Urinary bladder (tissue), 4 donors: ENCODE measurements around the gene SERPINE3. TPM values are rescaled to one million over a fixed set of nuclear protein-coding genes. Genes with fewer than 3 reads are reported as not detected.

ENCODE experiments used
- DNase-seq: peaks from one replicate; pipeline ENCODE4 v3.0.0-alpha.2; 2015; ENCODE audit errors: extremely low spot score
- H3K27ac ChIP-seq: one replicate; pipeline ENCODE4 v1.5.1; 2013; ENCODE audit warnings: low read depth, mild to moderate bottlenecking, moderate library complexity
- H3K36me3 ChIP-seq: one replicate; pipeline ENCODE4 v1.6.1; 2013; ENCODE audit warnings: mild to moderate bottlenecking, moderate library complexity; ENCODE audit not compliant: insufficient read depth
- H3K4me1 ChIP-seq: one replicate; pipeline ENCODE4 v1.6.1; 2013; ENCODE audit warnings: mild to moderate bottlenecking, moderate library complexity; ENCODE audit not compliant: insufficient read depth
- H3K4me3 ChIP-seq: one replicate; pipeline ENCODE4 v1.5.1; 2013; ENCODE audit warnings: low read depth, low read length
- WGBS: extraction: QIAGEN DNeasy Blood & Tissue Kit; methylation state at CpG from one replicate; pipeline ENCODE4 v1.1.7; 2013; 5-methylcytosine and 5-hydroxymethylcytosine counted together
- polyA plus RNA-seq: library from polyadenylated mRNA; stranded (reverse); fragments of 200-250 nt; gene quantifications from one replicate; pipeline ENCODE4 v1.2.3, GENCODE V29; 2013
- total RNA-seq: library from RNA; depleted of rRNA; stranded (reverse); fragments of >200 nt; gene quantifications from one replicate; pipeline ENCODE4 v1.2.3, GENCODE V29; 2014
- donor health status: healthy with polysubstance abuse.
- donor health status: healthy.

SERPINE3 gene
- total and polyA plus RNA-seq, 2 donors, result 0.16 TPM; not detected in 1

GRCh38 chr13:51318876-51319275 is 20.6 kb upstream of the SERPINE3 start:
- H3K4me1 ChIP-seq, result no peaks in the 10 kb centered on the region

GRCh38 chr13:51321836-51322235 is 17.7 kb upstream of the SERPINE3 start:
- H3K27ac ChIP-seq, result no peak overlapping the region
- H3K36me3 ChIP-seq, result no peaks in the 10 kb centered on the region
- no peak overlapping the region for H3K4me3 ChIP-seq
- DNase-seq, result no peak
- WGBS, result 86% methylated on average over 2 of the region's 2 CpGs
- H3K4me1 ChIP-seq, result no peaks in the 10 kb centered on the region

More at GRCh38 chr13:51318876-51319275, 20.6 kb upstream of the SERPINE3 start:
- H3K27ac ChIP-seq, result no peak overlapping the region
- WGBS, result 79% methylated on average over 3 of the region's 3 CpGs
- DNase-seq, result no peak
- no peak overlapping the region for H3K4me3 ChIP-seq
- H3K36me3 ChIP-seq, result no peaks in the 10 kb centered on the region

GRCh38 chr13:51322826-51323225 is 16.7 kb upstream of the SERPINE3 start:
- Histone ChIP-seq H3K27ac (no peak overlapping the region), H3K4me1 (no peaks in the 10 kb centered on the region), H3K36me3 (no peaks in the 10 kb centered on the region), H3K4me3 (no peak overlapping the region)
- DNase-seq, result no peak
- 96% methylated on average over 3 of the region's 3 CpGs for WGBS

GRCh38 chr13:51323824-51324511 is 15.5 kb upstream of the SERPINE3 start:
- WGBS, result 90% methylated on average over 5 of the region's 5 CpGs
- Histone ChIP-seq H3K4me1 (no peaks in the 10 kb centered on the region), H3K4me3 (no peak overlapping the region), H3K36me3 (no peaks in the 10 kb centered on the region), H3K27ac (no peak overlapping the region)
- no peak for DNase-seq

DNA sequence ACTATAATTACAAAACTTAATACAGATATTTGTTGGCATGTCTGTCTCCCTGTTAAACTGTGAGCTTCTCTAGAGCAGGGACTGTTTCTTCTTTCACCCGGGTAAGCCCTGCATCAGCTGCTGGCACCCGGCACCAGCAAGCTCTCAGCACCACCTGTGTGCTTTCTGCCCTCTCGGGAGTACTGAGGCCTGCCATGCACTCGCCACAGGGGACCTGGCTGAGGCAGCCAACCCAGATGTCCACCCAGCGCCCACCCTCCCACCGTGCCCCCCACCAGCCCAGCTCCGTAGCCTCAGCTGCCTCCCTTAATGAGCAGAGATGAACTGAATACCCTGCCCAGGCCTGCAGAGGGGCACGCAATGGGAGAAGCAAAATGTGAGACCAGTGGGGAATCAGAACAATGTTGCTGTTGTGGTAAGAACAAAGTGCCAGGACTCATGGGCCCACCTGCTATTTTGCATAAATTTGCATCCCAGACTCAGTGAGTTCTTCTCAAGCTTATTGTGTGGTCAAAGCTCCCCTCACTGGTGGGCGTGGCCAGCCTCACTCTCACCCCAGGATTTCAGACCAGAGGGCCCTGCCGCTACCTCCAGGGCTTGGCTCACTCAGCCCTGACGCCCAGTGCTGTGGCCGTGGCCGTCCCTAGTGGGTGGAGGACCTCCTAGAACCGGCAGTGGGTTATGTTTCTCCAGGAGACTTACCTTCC is 14.6 kb upstream of the SERPINE3 start:
- 80% methylated on average over 14 of the region's 14 CpGs for WGBS
- H3K36me3 ChIP-seq, result no peaks in the 10 kb centered on the region
- no peak overlapping the region for H3K27ac ChIP-seq
- H3K4me1 ChIP-seq, result no peaks in the 10 kb centered on the region
- no peak overlapping the region for H3K4me3 ChIP-seq
- DNase-seq, result no peak

- DNase-seq, result no peak
- H3K4me3 ChIP-seq, result no peak overlapping the region
- H3K36me3 ChIP-seq, result no peaks in the 10 kb centered on the region
- WGBS, result 91% methylated on average over 6 of the region's 6 CpGs
- no peak overlapping the region for H3K27ac ChIP-seq
- H3K4me1 ChIP-seq, result no peaks in the 10 kb centered on the region
These were observed 13.7 kb upstream of the SERPINE3 start for GRCh38 chr13:51325837-51326236.

- Histone ChIP-seq H3K27ac (no peak overlapping the region), H3K4me3 (no peak overlapping the region), H3K4me1 (no peaks in the 10 kb centered on the region), H3K36me3 (no peaks in the 10 kb centered on the region)
- DNase-seq, result no peak
- 76% methylated on average over 2 of the region's 2 CpGs for WGBS
These were observed 12.7 kb upstream of the SERPINE3 start for GRCh38 chr13:51326777-51327176.

DNA sequence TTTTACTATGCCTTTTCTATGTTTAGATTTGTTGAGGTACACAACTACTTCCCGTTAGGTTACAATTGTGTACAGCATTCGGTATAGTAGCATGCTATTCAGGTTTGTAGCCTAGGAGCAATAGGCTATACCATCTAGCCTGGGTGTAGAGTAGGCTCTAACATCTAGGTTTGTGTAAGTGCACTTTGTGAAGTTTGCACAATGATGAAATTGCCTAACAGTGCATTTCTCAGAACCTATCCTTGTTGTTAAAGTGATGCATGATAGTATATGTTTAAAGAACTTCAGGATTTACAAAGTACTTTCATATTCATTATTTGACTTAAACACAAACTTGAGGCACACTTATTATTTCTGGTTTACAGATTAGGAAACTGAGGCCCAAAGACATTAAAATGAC is 11.5 kb upstream of the SERPINE3 start:
- no peak overlapping the region for H3K4me3 ChIP-seq
- H3K36me3 ChIP-seq, result no peaks in the 10 kb centered on the region
- DNase-seq, result no peak
- H3K4me1 ChIP-seq, result no peaks in the 10 kb centered on the region
- WGBS, result 96% methylated on average over 2 of the region's 2 CpGs
- H3K27ac ChIP-seq, result no peak overlapping the region

- H3K4me1 ChIP-seq, result no peaks in the 10 kb centered on the region
- DNase-seq, result no peak
- no peak overlapping the region for H3K4me3 ChIP-seq
- H3K36me3 ChIP-seq, result no peaks in the 10 kb centered on the region
- WGBS, result 51% methylated on average over 6 of the region's 6 CpGs
- H3K27ac ChIP-seq, result no peak overlapping the region
These were observed 11.0 kb upstream of the SERPINE3 start for GRCh38 chr13:51328488-51328887.

GRCh38 chr13:51329606-51330005 is 9.9 kb upstream of the SERPINE3 start:
- no peaks in the 10 kb centered on the region for H3K4me1 ChIP-seq
- WGBS, result 91% methylated on average over 3 of the region's 3 CpGs
- no peaks in the 10 kb centered on the region for H3K36me3 ChIP-seq
- DNase-seq, result no peak
- H3K27ac ChIP-seq, result no peak overlapping the region
- no peak overlapping the region for H3K4me3 ChIP-seq

DNA sequence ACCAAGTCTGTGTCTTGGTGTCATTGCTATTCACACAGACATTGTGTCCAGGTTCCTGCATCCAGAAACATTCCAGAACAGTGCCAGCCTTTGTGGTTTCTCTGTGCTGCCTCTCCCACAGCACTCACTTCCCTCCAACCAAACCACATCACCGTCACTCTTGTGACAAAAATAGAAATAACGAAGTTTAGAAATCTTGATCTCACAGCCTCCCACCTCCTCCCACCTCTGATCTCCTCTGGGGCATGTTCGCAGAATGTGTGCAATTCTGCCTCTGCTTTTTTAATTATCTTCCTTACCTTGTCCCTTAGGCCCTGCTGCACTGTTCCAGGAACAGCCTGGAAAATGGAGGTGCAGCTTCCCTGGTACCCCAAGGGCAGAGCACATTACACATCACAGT is 8.7 kb upstream of the SERPINE3 start:
- no peaks in the 10 kb centered on the region for H3K36me3 ChIP-seq
- H3K27ac ChIP-seq, result no peak overlapping the region
- 62% methylated on average over 3 of the region's 3 CpGs for WGBS
- DNase-seq, result no peak
- no peaks in the 10 kb centered on the region for H3K4me1 ChIP-seq
- no peak overlapping the region for H3K4me3 ChIP-seq

GRCh38 chr13:51331354-51331861 is 8.1 kb upstream of the SERPINE3 start:
- Histone ChIP-seq H3K36me3 (no peaks in the 10 kb centered on the region), H3K4me3 (no peak overlapping the region), H3K4me1 (no peaks in the 10 kb centered on the region), H3K27ac (no peak overlapping the region)
- WGBS, result 75% methylated on average over 6 of the region's 6 CpGs
- DNase-seq, result no peak

GRCh38 chr13:51332566-51333361 is 6.7 kb upstream of the SERPINE3 start:
- no peaks in the 10 kb centered on the region for H3K4me1 ChIP-seq
- H3K36me3 ChIP-seq, result no peaks in the 10 kb centered on the region
- DNase-seq, result no peak
- WGBS, result 88% methylated on average over 2 of the region's 2 CpGs
- H3K4me3 ChIP-seq, result no peak overlapping the region
- H3K27ac ChIP-seq, result no peak overlapping the region

DNA sequence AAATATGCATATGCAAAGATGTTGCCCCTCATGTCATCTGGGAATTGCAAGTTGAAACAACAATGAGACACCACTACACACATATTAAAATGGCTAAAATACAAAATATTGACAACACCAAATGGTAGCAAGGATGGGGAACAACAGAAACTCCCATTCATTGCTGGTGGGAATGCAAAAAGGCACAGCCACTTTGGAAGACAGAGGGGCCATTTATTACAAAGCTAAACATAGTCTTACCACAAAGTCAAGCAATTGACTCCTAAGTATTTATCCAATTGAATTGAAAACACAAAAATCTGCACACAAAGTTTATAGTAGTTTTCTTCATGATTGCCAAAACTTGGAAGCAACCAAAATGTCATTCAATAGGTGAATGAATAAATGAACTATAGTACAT is 6.1 kb upstream of the SERPINE3 start:
- no peak overlapping the region for H3K27ac ChIP-seq
- DNase-seq, result no peak
- H3K4me3 ChIP-seq, result no peak overlapping the region
- H3K36me3 ChIP-seq, result no peaks in the 10 kb centered on the region
- no peaks in the 10 kb centered on the region for H3K4me1 ChIP-seq
